CD8-positive, alpha-beta memory T cell (primary cell): ENCODE data around the gene IRS2. TPM values are rescaled to one million over a fixed set of nuclear protein-coding genes. Genes with fewer than 3 reads are reported as not detected.
"Not testable (repeated sequence)": the region's sequence is repeated elsewhere in the genome, so short reads cannot be mapped to it uniquely, and the experiment has no call there.

Experiments used
- CTCF ChIA-PET: fragments of 350-600 bp; sonication (Branson Sonifier 250); formaldehyde crosslinking; loops from one replicate; lab custom pipeline; 2021; ENCODE audit warnings: antibody characterized with exemption; lab: Charles Lee
- POLR2A ChIA-PET: fragments of 350-600 bp; sonication (Branson Sonifier 250); formaldehyde crosslinking; loops from one replicate; lab custom pipeline; 2021; ENCODE audit warnings: antibody characterized with exemption; lab: Charles Lee
- DNase-seq, 5 donors: peaks; one replicate each; pipeline versions ENCODE4 v3.0.0 to v3.0.0-alpha.2; 2020 to 2022; ENCODE audit warnings: mixed read lengths in 1 of 5
- H3K27ac ChIP-seq: one replicate; pipeline ENCODE4 v1.7.0; 2013; ENCODE audit warnings: low read depth, mild to moderate bottlenecking, low read length, moderate library complexity
- H3K27me3 ChIP-seq: 2 replicates; pipeline ENCODE4 v1.7.0; 2013; ENCODE audit warnings: low read length, mild to moderate bottlenecking; ENCODE audit not compliant: insufficient read depth, poor library complexity, severe bottlenecking
- H3K36me3 ChIP-seq: 2 replicates; pipeline ENCODE4 v1.7.0; 2013; ENCODE audit warnings: mild to moderate bottlenecking, low read length, moderate library complexity; ENCODE audit not compliant: insufficient read depth
- H3K4me1 ChIP-seq: 2 replicates; pipeline ENCODE4 v1.7.0; 2013; ENCODE audit warnings: mild to moderate bottlenecking, low read length, moderate library complexity; ENCODE audit not compliant: insufficient read depth
- H3K4me3 ChIP-seq: 2 replicates; pipeline ENCODE4 v1.7.0; 2013; ENCODE audit warnings: mild to moderate bottlenecking, low read length
- H3K9me3 ChIP-seq: 2 replicates; pipeline ENCODE4 v1.7.0; 2013; ENCODE audit warnings: mild to moderate bottlenecking, low read length
- H3K27ac Mint-ChIP-seq, 8 donors: one replicate each; pipeline ENCODE4 v1.8.0; 2020 to 2021; ENCODE audit warnings: mixed read lengths in 8 of 8, mild to moderate bottlenecking in 6 of 8, inconsistent platforms in 3 of 8, moderate library complexity in 3 of 8
- H3K27me3 Mint-ChIP-seq, 2 donors: one replicate each; pipeline ENCODE4 v1.8.0; 2020 to 2021; ENCODE audit warnings: mixed read lengths in 2 of 2, mild to moderate bottlenecking in 1 of 2, moderate library complexity in 1 of 2
- H3K36me3 Mint-ChIP-seq, 3 donors: one replicate each; pipeline ENCODE4 v1.8.0; 2020 to 2021; ENCODE audit warnings: mixed read lengths in 3 of 3, inconsistent platforms in 1 of 3, mild to moderate bottlenecking in 1 of 3
- H3K4me1 Mint-ChIP-seq, 3 donors: one replicate each; pipeline ENCODE4 v1.8.0; 2020 to 2021; ENCODE audit warnings: mixed read lengths in 3 of 3, inconsistent platforms in 1 of 3, mild to moderate bottlenecking in 1 of 3
- H3K4me3 Mint-ChIP-seq, 7 donors: one replicate each; pipeline ENCODE4 v1.8.0; 2020 to 2021; ENCODE audit warnings: mixed read lengths in 7 of 7, mild to moderate bottlenecking in 6 of 7, moderate library complexity in 4 of 7, inconsistent platforms in 2 of 7
- H3K9me3 Mint-ChIP-seq, 5 donors: one replicate each; pipeline ENCODE4 v1.8.0; 2020 to 2022; ENCODE audit warnings: mixed read lengths in 5 of 5, mild to moderate bottlenecking in 3 of 5, moderate library complexity in 2 of 5, inconsistent platforms in 1 of 5
- polyA plus RNA-seq: library from polyadenylated mRNA; unstranded; fragments of 300-500 nt; fragmentation: Illumina TruSeq; gene quantifications from one replicate; pipeline ENCODE4 v1.2.3, GENCODE V29; 2021
- total RNA-seq, 2 experiments: library from RNA; stranded (reverse); gene quantifications; one replicate each; pipeline ENCODE4 v1.2.3, GENCODE V29; 2021

Gene IRS2, protein sequence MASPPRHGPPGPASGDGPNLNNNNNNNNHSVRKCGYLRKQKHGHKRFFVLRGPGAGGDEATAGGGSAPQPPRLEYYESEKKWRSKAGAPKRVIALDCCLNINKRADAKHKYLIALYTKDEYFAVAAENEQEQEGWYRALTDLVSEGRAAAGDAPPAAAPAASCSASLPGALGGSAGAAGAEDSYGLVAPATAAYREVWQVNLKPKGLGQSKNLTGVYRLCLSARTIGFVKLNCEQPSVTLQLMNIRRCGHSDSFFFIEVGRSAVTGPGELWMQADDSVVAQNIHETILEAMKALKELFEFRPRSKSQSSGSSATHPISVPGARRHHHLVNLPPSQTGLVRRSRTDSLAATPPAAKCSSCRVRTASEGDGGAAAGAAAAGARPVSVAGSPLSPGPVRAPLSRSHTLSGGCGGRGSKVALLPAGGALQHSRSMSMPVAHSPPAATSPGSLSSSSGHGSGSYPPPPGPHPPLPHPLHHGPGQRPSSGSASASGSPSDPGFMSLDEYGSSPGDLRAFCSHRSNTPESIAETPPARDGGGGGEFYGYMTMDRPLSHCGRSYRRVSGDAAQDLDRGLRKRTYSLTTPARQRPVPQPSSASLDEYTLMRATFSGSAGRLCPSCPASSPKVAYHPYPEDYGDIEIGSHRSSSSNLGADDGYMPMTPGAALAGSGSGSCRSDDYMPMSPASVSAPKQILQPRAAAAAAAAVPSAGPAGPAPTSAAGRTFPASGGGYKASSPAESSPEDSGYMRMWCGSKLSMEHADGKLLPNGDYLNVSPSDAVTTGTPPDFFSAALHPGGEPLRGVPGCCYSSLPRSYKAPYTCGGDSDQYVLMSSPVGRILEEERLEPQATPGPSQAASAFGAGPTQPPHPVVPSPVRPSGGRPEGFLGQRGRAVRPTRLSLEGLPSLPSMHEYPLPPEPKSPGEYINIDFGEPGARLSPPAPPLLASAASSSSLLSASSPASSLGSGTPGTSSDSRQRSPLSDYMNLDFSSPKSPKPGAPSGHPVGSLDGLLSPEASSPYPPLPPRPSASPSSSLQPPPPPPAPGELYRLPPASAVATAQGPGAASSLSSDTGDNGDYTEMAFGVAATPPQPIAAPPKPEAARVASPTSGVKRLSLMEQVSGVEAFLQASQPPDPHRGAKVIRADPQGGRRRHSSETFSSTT (N-terminal part only)
- total RNA-seq (1 to 10 TPM; 1.7 to 2.1 TPM), polyA plus RNA-seq (2.3 TPM)

DNA sequence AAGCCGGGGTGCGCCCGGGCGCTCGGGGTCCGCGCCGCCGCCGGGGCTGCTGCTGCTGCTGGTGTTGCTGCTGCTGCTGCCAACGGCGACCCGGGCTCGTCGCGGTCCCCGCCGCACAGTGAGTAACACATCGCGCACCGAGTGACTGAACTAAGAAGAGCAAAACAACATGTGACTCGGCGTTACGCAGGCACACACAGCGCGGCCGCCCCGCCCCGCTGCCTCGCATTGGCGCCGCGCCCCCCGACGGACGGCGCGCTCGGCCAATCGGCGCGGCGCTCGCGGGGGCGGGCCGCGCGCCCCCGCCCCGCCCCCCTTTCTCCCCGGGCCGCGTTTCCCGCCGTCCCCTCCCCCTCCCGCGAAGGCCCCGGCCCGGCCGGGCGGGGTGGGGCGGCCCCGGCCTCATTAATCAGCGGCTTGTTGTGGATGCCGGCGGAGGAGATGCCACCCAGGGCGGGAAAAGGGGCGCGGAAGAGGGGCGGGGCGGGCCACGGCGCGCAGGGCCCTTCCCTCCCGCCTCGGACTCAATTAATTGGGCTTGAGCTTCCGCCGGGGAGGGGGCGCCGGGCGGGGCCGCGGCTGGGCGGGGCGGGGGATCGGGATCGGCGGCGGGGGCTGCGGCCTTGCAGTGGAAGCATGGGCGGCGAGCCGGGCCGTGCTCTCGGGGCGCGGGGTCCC is at the start of gene IRS2:
Gene IRS2, minus strand, starts transcription at position 127 of the 678 bp plus-strand sequence. CDS start 530 bp downstream, outside the sequence.
- Mint-ChIP-seq H3K4me1 (peaks cover 6 to 16% (median 7%) of the 10 kb centered on the region in 3 donors), H3K36me3 (peaks cover 0 to 3% (median 0%) of the 10 kb centered on the region in 3 donors), H3K27me3 (peaks cover 6 to 15% of the 10 kb centered on the region in 2 donors), H3K9me3 (no peaks in the 10 kb centered on the region), H3K4me3 (peak within 1 kb of the TSS; percentile 68 to 90 (median 83)), H3K27ac (peak within 1 kb of the TSS in 7 of 8 donors; percentile 74 to 88 (median 86))
- H3K4me3 ChIP-seq: no peak within 1 kb of the TSS
- DNase-seq: peak; percentile 75 to 98 (median 89)
- no peaks in the 10 kb centered on the region for H3K9me3 ChIP-seq
- H3K27ac ChIP-seq: no peak within 1 kb of the TSS
- no peaks in the 10 kb centered on the region for H3K36me3 ChIP-seq
- H3K27me3 ChIP-seq: no peaks in the 10 kb centered on the region
- POLR2A ChIA-PET: no interaction called here
- peaks cover 1% of the 10 kb centered on the region for H3K4me1 ChIP-seq
- CTCF ChIA-PET: no interaction called here

DNA sequence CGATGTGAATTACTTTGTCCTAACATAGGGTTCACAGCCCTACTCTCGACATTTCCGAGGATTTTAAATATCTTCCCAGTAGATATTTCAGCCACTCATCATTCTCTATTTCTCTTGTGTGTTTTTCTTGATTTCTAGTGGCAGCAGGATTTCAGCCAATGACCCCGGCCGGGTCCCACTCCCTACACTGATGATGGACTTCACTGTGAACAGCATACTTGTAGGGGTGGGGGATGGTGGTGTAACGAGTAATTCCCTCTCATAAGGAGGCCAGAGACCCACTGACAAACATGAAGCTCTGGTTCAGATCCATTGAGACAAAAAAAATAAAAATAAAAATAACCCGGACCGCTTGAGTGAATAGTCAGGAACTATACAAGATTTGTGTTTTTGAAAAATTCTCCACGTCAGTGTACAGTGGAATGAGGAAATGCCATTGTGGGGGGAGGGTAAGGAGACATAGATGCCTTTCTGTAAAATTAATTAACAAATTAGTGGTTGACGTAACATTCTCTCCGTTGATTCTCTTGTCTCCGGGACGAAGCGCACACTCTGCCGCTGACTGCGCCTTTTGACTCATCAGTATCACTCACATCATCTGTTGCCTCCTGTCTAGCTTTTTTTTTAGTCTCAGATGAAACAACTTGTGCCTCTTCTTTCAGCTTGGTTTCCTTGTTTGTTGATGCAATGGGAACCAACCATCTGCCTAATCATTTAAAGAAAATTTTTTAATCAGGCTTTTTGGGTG is 48.8 kb upstream of the IRS2 start:
- H3K4me3 ChIP-seq: no peak overlapping the region
- CTCF ChIA-PET: no interaction called here
- H3K27me3 ChIP-seq: no peaks in the 10 kb centered on the region
- Mint-ChIP-seq H3K27ac (no peak overlapping the region), H3K36me3 (no peaks in the 10 kb centered on the region), H3K4me3 (no peak overlapping the region), H3K4me1 (peaks cover 0 to 1% (median 0%) of the 10 kb centered on the region in 3 donors), H3K27me3 (peaks cover 5 to 15% of the 10 kb centered on the region in 2 donors), H3K9me3 (peaks cover 0 to 2% (median 0%) of the 10 kb centered on the region in 5 donors)
- DNase-seq: no peak
- POLR2A ChIA-PET: no interaction called here
- H3K9me3 ChIP-seq: no peaks in the 10 kb centered on the region
- no peaks in the 10 kb centered on the region for H3K36me3 ChIP-seq
- no peaks in the 10 kb centered on the region for H3K4me1 ChIP-seq
- H3K27ac ChIP-seq: no peak overlapping the region

DNA sequence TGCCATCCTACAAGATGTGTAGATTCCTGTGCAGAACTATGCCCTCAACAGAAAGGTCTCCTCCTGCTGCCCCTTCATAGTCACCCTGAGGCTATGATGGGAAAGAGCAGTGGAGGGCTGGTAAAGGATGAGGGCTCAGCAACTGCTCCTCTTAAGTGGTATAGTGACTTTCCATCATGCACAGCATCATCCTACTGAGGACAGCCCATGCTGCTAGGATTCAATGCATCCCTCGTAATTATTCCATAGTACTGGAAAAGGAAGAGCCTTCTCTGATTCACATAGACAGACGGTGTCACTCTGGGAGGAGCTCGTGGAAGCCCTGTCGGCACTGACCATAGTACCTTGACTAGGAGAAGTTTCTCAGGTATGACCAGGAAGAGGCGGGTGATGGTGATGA is 47.6 kb upstream of the IRS2 start:
- Histone ChIP-seq H3K27ac (no peak overlapping the region), H3K4me3 (no peak overlapping the region), H3K9me3 (no peaks in the 10 kb centered on the region), H3K4me1 (no peaks in the 10 kb centered on the region), H3K27me3 (no peaks in the 10 kb centered on the region), H3K36me3 (no peaks in the 10 kb centered on the region)
- Mint-ChIP-seq H3K9me3 (peaks cover 0 to 3% (median 0%) of the 10 kb centered on the region in 5 donors), H3K27ac (no peak overlapping the region), H3K4me1 (no peaks in the 10 kb centered on the region), H3K4me3 (no peak overlapping the region), H3K27me3 (peaks cover 5% of the 10 kb centered on the region in 2 donors), H3K36me3 (no peaks in the 10 kb centered on the region)
- POLR2A ChIA-PET: no interaction called here
- no peak for DNase-seq
- CTCF ChIA-PET: no interaction called here

- H3K27me3 ChIP-seq: no peaks in the 10 kb centered on the region
- POLR2A ChIA-PET: no interaction called here
- H3K4me3 ChIP-seq: no peak overlapping the region
- no peaks in the 10 kb centered on the region for H3K9me3 ChIP-seq
- Mint-ChIP-seq H3K27me3 (peaks cover 5% of the 10 kb centered on the region in 2 donors), H3K36me3 (no peaks in the 10 kb centered on the region), H3K4me3 (no peak overlapping the region), H3K4me1 (no peaks in the 10 kb centered on the region), H3K27ac (no peak overlapping the region), H3K9me3 (peaks cover 0 to 3% (median 0%) of the 10 kb centered on the region in 5 donors)
- CTCF ChIA-PET: no interaction called here
- DNase-seq: no peak
- no peaks in the 10 kb centered on the region for H3K36me3 ChIP-seq
- H3K4me1 ChIP-seq: no peaks in the 10 kb centered on the region
- H3K27ac ChIP-seq: no peak overlapping the region
These were observed 46.7 kb upstream of the IRS2 start for GRCh38 chr13:109833071-109833470.

GRCh38 chr13:109828591-109829316 is 42.4 kb upstream of the IRS2 start:
- H3K36me3 Mint-ChIP-seq: not testable (repeated sequence)

DNA sequence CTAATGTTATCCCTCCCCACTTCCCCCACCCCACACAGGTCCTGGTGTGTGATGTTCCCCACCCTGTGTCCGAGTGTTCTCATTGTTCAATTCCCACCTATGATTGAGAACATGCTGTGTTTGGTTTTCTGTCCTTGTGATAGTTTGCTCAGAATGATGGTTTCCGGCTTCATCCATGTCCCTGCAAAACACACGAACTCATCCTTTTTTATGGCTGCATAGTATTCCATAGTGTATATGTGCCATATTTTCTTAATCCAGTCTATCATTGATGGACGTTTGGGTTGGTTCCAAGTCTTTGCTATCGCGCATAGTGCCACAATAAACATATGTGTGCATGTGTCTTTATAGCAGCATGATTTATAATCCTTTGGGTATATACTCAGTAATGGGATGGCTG is 36.8 kb upstream of the IRS2 start:
- H3K27me3 Mint-ChIP-seq, CTCF ChIA-PET, POLR2A ChIA-PET, DNase-seq, H3K36me3 Mint-ChIP-seq, H3K27ac Mint-ChIP-seq, H3K4me1 Mint-ChIP-seq, H3K4me3 ChIP-seq, H3K27me3 ChIP-seq, H3K36me3 ChIP-seq, H3K4me1 ChIP-seq, H3K9me3 ChIP-seq, H3K27ac ChIP-seq, H3K4me3 Mint-ChIP-seq: not testable (repeated sequence)
- peaks cover 0 to 12% (median 4%) of the 10 kb centered on the region in 5 donors for H3K9me3 Mint-ChIP-seq

More at GRCh38 chr13:109828591-109829316, 42.4 kb upstream of the IRS2 start:
- H3K4me3 Mint-ChIP-seq, H3K27ac ChIP-seq, H3K27me3 Mint-ChIP-seq, H3K36me3 ChIP-seq, POLR2A ChIA-PET, CTCF ChIA-PET, DNase-seq, H3K4me3 ChIP-seq, H3K4me1 ChIP-seq, H3K9me3 ChIP-seq, H3K4me1 Mint-ChIP-seq, H3K27ac Mint-ChIP-seq, H3K27me3 ChIP-seq: not testable (repeated sequence)
- peaks cover 0 to 13% (median 3%) of the 10 kb centered on the region in 5 donors for H3K9me3 Mint-ChIP-seq

GRCh38 chr13:109821103-109821502 is 34.7 kb upstream of the IRS2 start:
- Mint-ChIP-seq H3K9me3 (peaks cover 0 to 5% (median 3%) of the 10 kb centered on the region in 5 donors), H3K27me3 (peaks cover 6 to 7% of the 10 kb centered on the region in 2 donors), H3K36me3 (no peaks in the 10 kb centered on the region), H3K4me3 (no peak overlapping the region), H3K27ac (no peak overlapping the region), H3K4me1 (no peaks in the 10 kb centered on the region)
- DNase-seq: no peak
- POLR2A ChIA-PET: no interaction called here
- Histone ChIP-seq H3K36me3 (no peaks in the 10 kb centered on the region), H3K27ac (no peak overlapping the region), H3K4me3 (no peak overlapping the region), H3K4me1 (no peaks in the 10 kb centered on the region), H3K9me3 (no peaks in the 10 kb centered on the region), H3K27me3 (no peaks in the 10 kb centered on the region)
- CTCF ChIA-PET: no interaction called here
